Activated naive CD8-positive, alpha-beta T cell treated with anti-CD3 and anti-CD28 coated beads, Interleukin-2, amount 50 U/mL, for 24 hours (primary cell): ENCODE results near the gene FRMD7.
A peak's percentile ranks its signal among the peaks of the same experiment; 100 is the strongest.
"Not testable (repeated sequence)": the region's sequence is repeated elsewhere in the genome, so short reads cannot be mapped to it uniquely, and the experiment has no call there.

Experiments
- ATAC-seq: fragments of 150-1000 bp; cut with Tn5 transposase; one replicate; pipeline ENCODE4 v1.10.0; 2021
- DNase-seq: peaks from one replicate; pipeline ENCODE4 v3.0.0; 2021
- H3K27ac Mint-ChIP-seq: one replicate; pipeline ENCODE4 v1.8.0; 2021; ENCODE audit warnings: mild to moderate bottlenecking, mixed read lengths
- H3K27me3 Mint-ChIP-seq: one replicate; pipeline ENCODE4 v1.8.0; 2021; ENCODE audit warnings: mixed read lengths
- H3K36me3 Mint-ChIP-seq: one replicate; pipeline ENCODE4 v1.8.0; 2021; ENCODE audit warnings: low read depth, mixed read lengths
- H3K4me1 Mint-ChIP-seq: one replicate; pipeline ENCODE4 v1.8.0; 2021; ENCODE audit warnings: mixed read lengths
- H3K4me3 Mint-ChIP-seq: one replicate; pipeline ENCODE4 v1.8.0; 2021; ENCODE audit warnings: mild to moderate bottlenecking, moderate library complexity, mixed read lengths
- H3K9me3 Mint-ChIP-seq: one replicate; pipeline ENCODE4 v1.8.0; 2021; ENCODE audit warnings: mixed read lengths

FRMD7 gene

GRCh38 chrX:132127743-132128142, at the start of gene FRMD7:
TSS of gene FRMD7 (minus strand) at chrX:132128020. CDS start at chrX:132127844, 176 bp downstream.
- ATAC-seq = no peak
- H3K27ac Mint-ChIP-seq = no peak within 1 kb of the TSS
- no peak for DNase-seq
- no peaks in the 10 kb centered on the region for H3K9me3 Mint-ChIP-seq
- H3K27me3 Mint-ChIP-seq = no peaks in the 10 kb centered on the region
- no peaks in the 10 kb centered on the region for H3K4me1 Mint-ChIP-seq
- no peak within 1 kb of the TSS for H3K4me3 Mint-ChIP-seq
- H3K36me3 Mint-ChIP-seq = no peaks in the 10 kb centered on the region

GRCh38 chrX:132173647-132174046, 45.8 kb upstream of the FRMD7 start:
- no peak overlapping the region for H3K4me3 Mint-ChIP-seq
- no peaks in the 10 kb centered on the region for H3K27me3 Mint-ChIP-seq
- DNase-seq (no peak), ATAC-seq (no peak)
- no peaks in the 10 kb centered on the region for H3K9me3 Mint-ChIP-seq
- H3K27ac Mint-ChIP-seq = no peak overlapping the region
- H3K36me3 Mint-ChIP-seq = no peaks in the 10 kb centered on the region
- H3K4me1 Mint-ChIP-seq = no peaks in the 10 kb centered on the region

- ATAC-seq (no peak), DNase-seq (no peak)
- H3K9me3 Mint-ChIP-seq = no peaks in the 10 kb centered on the region
- no peak overlapping the region for H3K27ac Mint-ChIP-seq
- no peaks in the 10 kb centered on the region for H3K4me1 Mint-ChIP-seq
- no peaks in the 10 kb centered on the region for H3K36me3 Mint-ChIP-seq
- H3K4me3 Mint-ChIP-seq = no peak overlapping the region
- H3K27me3 Mint-ChIP-seq = no peaks in the 10 kb centered on the region
Measured at GRCh38 chrX:132171881-132172280, 44.1 kb upstream of the FRMD7 start.

GRCh38 chrX:132171478-132171877, 43.7 kb upstream of the FRMD7 start:
- DNase-seq (no peak), ATAC-seq (no peak)
- Mint-ChIP-seq H3K36me3 (no peaks in the 10 kb centered on the region), H3K4me1 (no peaks in the 10 kb centered on the region), H3K4me3 (no peak overlapping the region), H3K27ac (no peak overlapping the region), H3K27me3 (no peaks in the 10 kb centered on the region), H3K9me3 (no peaks in the 10 kb centered on the region)

GRCh38 chrX:132169554-132169953, 41.7 kb upstream of the FRMD7 start:
- ATAC-seq = no peak
- no peak for DNase-seq
- Mint-ChIP-seq H3K27ac (no peak overlapping the region), H3K4me1 (no peaks in the 10 kb centered on the region), H3K9me3 (no peaks in the 10 kb centered on the region), H3K4me3 (no peak overlapping the region), H3K36me3 (no peaks in the 10 kb centered on the region), H3K27me3 (no peaks in the 10 kb centered on the region)

- Mint-ChIP-seq H3K4me3 (no peak overlapping the region), H3K27ac (no peak overlapping the region), H3K9me3 (no peaks in the 10 kb centered on the region), H3K27me3 (no peaks in the 10 kb centered on the region), H3K36me3 (no peaks in the 10 kb centered on the region), H3K4me1 (no peaks in the 10 kb centered on the region)
- ATAC-seq = no peak
- DNase-seq = no peak
Measured at GRCh38 chrX:132165651-132166050, 37.8 kb upstream of the FRMD7 start.

GRCh38 chrX:132165005-132165404, 37.2 kb upstream of the FRMD7 start:
- ATAC-seq (no peak), DNase-seq (no peak)
- H3K27ac Mint-ChIP-seq = no peak overlapping the region
- no peak overlapping the region for H3K4me3 Mint-ChIP-seq
- H3K4me1 Mint-ChIP-seq = no peaks in the 10 kb centered on the region
- H3K36me3 Mint-ChIP-seq = no peaks in the 10 kb centered on the region
- no peaks in the 10 kb centered on the region for H3K9me3 Mint-ChIP-seq
- no peaks in the 10 kb centered on the region for H3K27me3 Mint-ChIP-seq

GRCh38 chrX:132163094-132163493, 35.3 kb upstream of the FRMD7 start:
- H3K27ac Mint-ChIP-seq, H3K4me3 Mint-ChIP-seq, DNase-seq, H3K9me3 Mint-ChIP-seq, H3K36me3 Mint-ChIP-seq, H3K27me3 Mint-ChIP-seq, ATAC-seq, H3K4me1 Mint-ChIP-seq: not testable (repeated sequence)

- H3K4me1 Mint-ChIP-seq = no peaks in the 10 kb centered on the region
- ATAC-seq (no peak), DNase-seq (no peak)
- no peaks in the 10 kb centered on the region for H3K9me3 Mint-ChIP-seq
- no peaks in the 10 kb centered on the region for H3K27me3 Mint-ChIP-seq
- no peak overlapping the region for H3K27ac Mint-ChIP-seq
- no peaks in the 10 kb centered on the region for H3K36me3 Mint-ChIP-seq
- no peak overlapping the region for H3K4me3 Mint-ChIP-seq
Measured at GRCh38 chrX:132153166-132153565, 25.3 kb upstream of the FRMD7 start.

- Mint-ChIP-seq H3K4me1 (no peaks in the 10 kb centered on the region), H3K4me3 (no peak overlapping the region), H3K9me3 (no peaks in the 10 kb centered on the region), H3K27me3 (peaks cover 4% of the 10 kb centered on the region), H3K27ac (no peak overlapping the region), H3K36me3 (no peaks in the 10 kb centered on the region)
- ATAC-seq (no peak), DNase-seq (no peak)
Measured at GRCh38 chrX:132146456-132146855, 18.6 kb upstream of the FRMD7 start.

- H3K27ac Mint-ChIP-seq = no peak overlapping the region
- DNase-seq (no peak), ATAC-seq (no peak)
Measured at GRCh38 chrX:132144061-132144460, 16.2 kb upstream of the FRMD7 start.

GRCh38 chrX:132125906-132126305, 1.9 kb downstream of the FRMD7 start:
- no peaks in the 10 kb centered on the region for H3K4me1 Mint-ChIP-seq
- ATAC-seq = no peak
- no peak overlapping the region for H3K4me3 Mint-ChIP-seq
- H3K36me3 Mint-ChIP-seq = no peaks in the 10 kb centered on the region
- H3K27ac Mint-ChIP-seq = no peak overlapping the region
- no peaks in the 10 kb centered on the region for H3K9me3 Mint-ChIP-seq
- no peaks in the 10 kb centered on the region for H3K27me3 Mint-ChIP-seq
- no peak for DNase-seq

More at GRCh38 chrX:132144061-132144460, 16.2 kb upstream of the FRMD7 start:
- Mint-ChIP-seq H3K27me3 (peaks cover 4% of the 10 kb centered on the region), H3K4me3 (no peak overlapping the region), H3K4me1 (no peaks in the 10 kb centered on the region), H3K9me3 (no peaks in the 10 kb centered on the region), H3K36me3 (no peaks in the 10 kb centered on the region)

- no peak for ATAC-seq
- DNase-seq = no peak
- Mint-ChIP-seq H3K9me3 (no peaks in the 10 kb centered on the region), H3K36me3 (no peaks in the 10 kb centered on the region), H3K27me3 (no peaks in the 10 kb centered on the region), H3K27ac (no peak overlapping the region), H3K4me3 (no peak overlapping the region), H3K4me1 (no peaks in the 10 kb centered on the region)
Measured at GRCh38 chrX:132120913-132121312, 6.9 kb downstream of the FRMD7 start.

- H3K4me3 Mint-ChIP-seq = no peak overlapping the region
- ATAC-seq (no peak), DNase-seq (no peak)
- no peaks in the 10 kb centered on the region for H3K4me1 Mint-ChIP-seq
- no peak overlapping the region for H3K27ac Mint-ChIP-seq
- H3K36me3 Mint-ChIP-seq = no peaks in the 10 kb centered on the region
- no peaks in the 10 kb centered on the region for H3K27me3 Mint-ChIP-seq
- H3K9me3 Mint-ChIP-seq = no peaks in the 10 kb centered on the region
Measured at GRCh38 chrX:132119821-132120515, 7.9 kb downstream of the FRMD7 start.

- Mint-ChIP-seq H3K4me1 (no peaks in the 10 kb centered on the region), H3K9me3 (no peaks in the 10 kb centered on the region), H3K27me3 (no peaks in the 10 kb centered on the region), H3K4me3 (no peak overlapping the region), H3K27ac (no peak overlapping the region), H3K36me3 (no peaks in the 10 kb centered on the region)
- DNase-seq (no peak), ATAC-seq (no peak)
Measured at GRCh38 chrX:132119283-132119682, 8.5 kb downstream of the FRMD7 start.

- Mint-ChIP-seq H3K9me3 (no peaks in the 10 kb centered on the region), H3K27me3 (no peaks in the 10 kb centered on the region), H3K36me3 (no peaks in the 10 kb centered on the region), H3K27ac (no peak overlapping the region), H3K4me3 (no peak overlapping the region), H3K4me1 (no peaks in the 10 kb centered on the region)
- DNase-seq (peak; percentile 2), ATAC-seq (no peak)
Measured at GRCh38 chrX:132118358-132118757, 9.5 kb downstream of the FRMD7 start.
